ENCODE results near the gene TFAP2B. TPM values are rescaled to one million over a fixed set of nuclear protein-coding genes. Genes with fewer than 3 reads are reported as not detected.

The TFAP2B gene
- total RNA-seq, 1 experiment from 2014 or later = not detected

GRCh38 chr6:50820869-50821264 lies 2.2 kb downstream of the TFAP2B start:
- Mint-ChIP-seq H3K4me1 (peaks cover 53 to 72% of the 10 kb centered on the region in 2 experiments), H3K27ac (no peak overlapping the region), H3K27me3 (ENCODE audit: low read depth) (peaks cover 98% of the 10 kb centered on the region), H3K4me3 (peak overlapping the region in 1 of 2 experiments; percentile 82; a peak in 2 of 5 replicates), H3K9me3 (peaks cover 0 to 14% of the 10 kb centered on the region in 2 experiments; a peak in 2 of 5 replicates), H3K36me3 (ENCODE audit: insufficient read depth in 1 of 3, low read depth in 3 of 3) (no peaks in the 10 kb centered on the region)
- no peak for DNase-seq
- H3K23me2 ChIP-seq (ENCODE audit: insufficient read length, low read depth, low read length, poor library complexity, severe bottlenecking) = peaks cover 7% of the 10 kb centered on the region
- no peak overlapping the region for H2BK120ac ChIP-seq (ENCODE audit: low read depth, low read length, poor library complexity, severe bottlenecking)
- H3K4ac ChIP-seq (ENCODE audit: low read depth, low read length) = no peak overlapping the region
- H3K79me1 ChIP-seq (ENCODE audit: insufficient read depth, low read depth, low read length, poor library complexity, severe bottlenecking) = no peaks in the 10 kb centered on the region
- H3K18ac ChIP-seq (ENCODE audit: insufficient read length, low read depth, low read length) = no peak overlapping the region
- no peak overlapping the region for H3T11ph ChIP-seq (ENCODE audit: low read length)
- no peak overlapping the region for H3K27ac ChIP-seq (ENCODE audit: insufficient read length, low read depth, low read length)
- H2BK20ac ChIP-seq (ENCODE audit: low read depth, low read length, poor library complexity, severe bottlenecking) = no peak overlapping the region
- peaks cover 4% of the 10 kb centered on the region for H3K4me1 ChIP-seq (ENCODE audit: insufficient read depth, low read length)
- no peak overlapping the region for H3K56ac ChIP-seq (ENCODE audit: insufficient read length, low read depth, low read length)
- H4K5ac ChIP-seq (ENCODE audit: insufficient read length, low read depth, low read length) = no peak overlapping the region
- H3K14ac ChIP-seq (ENCODE audit: insufficient read depth, low read length) = no peak overlapping the region
- no peak overlapping the region for H2AFZ ChIP-seq (ENCODE audit: low read length)
- no peak overlapping the region for H3K23ac ChIP-seq (ENCODE audit: insufficient read length, low read depth, low read length)
- no peak overlapping the region for H2BK12ac ChIP-seq (ENCODE audit: insufficient read length, low read depth, low read length)
- H2AK5ac ChIP-seq (ENCODE audit: insufficient read length, low read length) = no peak overlapping the region
- no peak overlapping the region for H4K8ac ChIP-seq (replicated peaks; ENCODE audit: insufficient read length, low read depth, low read length)
- H4K91ac ChIP-seq (ENCODE audit: insufficient read length, low read depth, low read length) = no peak overlapping the region
- no peaks in the 10 kb centered on the region for H4K20me1 ChIP-seq (ENCODE audit: control insufficient read depth, insufficient read depth, insufficient read length)
- H3K27me3 ChIP-seq (ENCODE audit: insufficient read depth, low read length) = peaks cover 84% of the 10 kb centered on the region
- H3K9ac ChIP-seq (ENCODE audit: extremely low read depth, insufficient read length, low read length) = no peak overlapping the region
- H3K79me2 ChIP-seq (ENCODE audit: insufficient read depth, low read length) = no peaks in the 10 kb centered on the region
- no peak for TF ChIP-seq CTCF (conservative IDR thresholded peaks at IDR 0.05)
- no peak overlapping the region for H2BK15ac ChIP-seq (ENCODE audit: low read depth, low read length)
- H2BK5ac ChIP-seq (ENCODE audit: insufficient read length, low read length) = no peak overlapping the region
- H3K4me2 ChIP-seq (ENCODE audit: insufficient read depth, insufficient read length, low read length) = peak overlapping the region; percentile 28
- no peaks in the 10 kb centered on the region for H3K9me3 ChIP-seq (ENCODE audit: control insufficient read depth, low read depth, low read length)
- WGBS (ENCODE audit: extremely low coverage, insufficient read length, low lambda C conversion rate) = no CpG with 5 or more reads among the region's 5 CpGs

Measured in H9 (cell line).